Measurements from ENCODE around the gene ZNF605. TPM values are rescaled to one million over a fixed set of nuclear protein-coding genes. Genes with fewer than 3 reads are reported as not detected.

The ZNF605 gene
- total and polyA plus RNA-seq, 9 of the 15 experiments (the other 6 are each of a cell fraction or from before 2014, with no cell fraction given), result 0.45 to 1.1 (median 0.68) TPM

DNA sequence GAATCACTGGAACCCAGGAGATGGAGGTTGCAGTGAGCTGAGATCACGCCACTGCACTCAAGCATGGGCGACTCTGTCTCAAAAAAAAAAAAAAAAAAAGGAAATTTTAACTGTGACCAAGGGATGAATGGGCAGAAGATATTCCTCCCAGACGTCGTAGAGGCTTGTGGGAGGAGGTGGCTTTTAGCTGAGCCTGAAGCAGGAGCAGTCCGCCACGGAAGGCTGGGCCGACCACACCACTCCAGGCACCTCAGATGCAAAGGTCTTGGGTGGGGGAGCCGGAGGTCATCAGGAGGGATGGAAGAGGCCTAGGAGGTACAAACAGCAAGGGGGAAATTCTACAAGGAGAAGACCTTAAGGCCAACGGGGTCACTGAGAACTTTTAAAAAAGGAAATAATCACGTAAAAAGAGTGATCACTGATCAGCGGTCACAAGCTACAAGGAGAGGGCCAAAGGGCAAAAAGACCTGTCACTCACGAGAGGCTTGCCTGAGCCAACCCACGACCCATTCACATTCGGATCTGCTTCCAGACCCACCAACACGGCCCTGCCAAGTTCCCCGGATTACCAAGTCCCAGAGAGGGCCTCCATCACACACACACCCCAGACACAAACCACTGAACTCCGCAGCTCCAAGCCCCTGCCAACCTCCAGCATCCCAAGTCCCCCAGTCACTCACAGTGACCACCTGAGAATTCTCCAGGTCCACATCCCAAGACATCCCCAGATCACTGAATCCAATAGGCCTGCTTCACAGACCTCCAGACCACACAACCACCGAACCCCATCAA is 3.5 kb downstream of the ZNF605 start:
- H3K9me3 ChIP-seq (replicated peaks; ENCODE audit: control insufficient read depth, insufficient read depth, low read depth, low read length), result peaks cover 24% of the 10 kb centered on the region
- H3K27me3 ChIP-seq (ENCODE audit: control insufficient read depth in 2 of 2, insufficient read depth in 2 of 2, low read length in 2 of 2), result no peaks in the 10 kb centered on the region; a peak in 1 of 5 replicates
- peaks cover 2 to 3% of the 10 kb centered on the region in 2 experiments; a peak in 1 of 5 replicates for H3K4me1 ChIP-seq (replicated peaks in 1 of 2; ENCODE audit: control insufficient read depth in 2 of 2, insufficient read depth in 2 of 2, low read length in 2 of 2)
- H3K4me3 ChIP-seq, result no peak overlapping the region
- CTCF ChIA-PET (ENCODE audit: low intra/inter-chr PET ratio), result no interaction called here
- 5% methylated on average over 16 of the region's 18 CpGs for whole genome bisulfite sequencing (ENCODE audit: insufficient coverage, low coverage, missing lambda C conversion rate)
- no peak overlapping the region for H3K4me2 ChIP-seq (ENCODE audit: insufficient read depth, low read length)
- FAIRE-seq (no peak), ATAC-seq (no peak), DNase-seq (ENCODE audit: extremely low read depth in 1 of 4, low spot score in 3 of 4) (no peak)
- intact Hi-C loops (cut with micrococcal nuclease), result no loop called here
- no peak overlapping the region for H3K9ac ChIP-seq (ENCODE audit: insufficient read depth in 1 of 2, low read depth in 2 of 2, low read length in 2 of 2)
- H3K79me2 ChIP-seq (ENCODE audit: control insufficient read depth, insufficient read depth, low read length), result no peaks in the 10 kb centered on the region
- no TSS peak for BruUV-seq (replicated peaks)
- no peak overlapping the region for H3K27ac ChIP-seq (ENCODE audit: extremely low read depth, low read depth, low read length)
- no peak for TF ChIP-seq RHOXF2B (CRISPR knock-in tag; conservative IDR thresholded peaks at IDR 0.05)
- no peak for TF ChIP-seq MTF1 (CRISPR knock-in tag; IDR thresholded peaks at IDR 0.05; ENCODE audit: borderline replicate concordance)
- TF ChIP-seq, protein P1, sequence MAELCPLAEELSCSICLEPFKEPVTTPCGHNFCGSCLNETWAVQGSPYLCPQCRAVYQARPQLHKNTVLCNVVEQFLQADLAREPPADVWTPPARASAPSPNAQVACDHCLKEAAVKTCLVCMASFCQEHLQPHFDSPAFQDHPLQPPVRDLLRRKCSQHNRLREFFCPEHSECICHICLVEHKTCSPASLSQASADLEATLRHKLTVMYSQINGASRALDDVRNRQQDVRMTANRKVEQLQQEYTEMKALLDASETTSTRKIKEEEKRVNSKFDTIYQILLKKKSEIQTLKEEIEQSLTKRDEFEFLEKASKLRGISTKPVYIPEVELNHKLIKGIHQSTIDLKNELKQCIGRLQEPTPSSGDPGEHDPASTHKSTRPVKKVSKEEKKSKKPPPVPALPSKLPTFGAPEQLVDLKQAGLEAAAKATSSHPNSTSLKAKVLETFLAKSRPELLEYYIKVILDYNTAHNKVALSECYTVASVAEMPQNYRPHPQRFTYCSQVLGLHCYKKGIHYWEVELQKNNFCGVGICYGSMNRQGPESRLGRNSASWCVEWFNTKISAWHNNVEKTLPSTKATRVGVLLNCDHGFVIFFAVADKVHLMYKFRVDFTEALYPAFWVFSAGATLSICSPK (IDR thresholded peaks at IDR 0.05; ENCODE audit: borderline replicate concordance), result no peak
- TF ChIP-seq, protein P2, sequence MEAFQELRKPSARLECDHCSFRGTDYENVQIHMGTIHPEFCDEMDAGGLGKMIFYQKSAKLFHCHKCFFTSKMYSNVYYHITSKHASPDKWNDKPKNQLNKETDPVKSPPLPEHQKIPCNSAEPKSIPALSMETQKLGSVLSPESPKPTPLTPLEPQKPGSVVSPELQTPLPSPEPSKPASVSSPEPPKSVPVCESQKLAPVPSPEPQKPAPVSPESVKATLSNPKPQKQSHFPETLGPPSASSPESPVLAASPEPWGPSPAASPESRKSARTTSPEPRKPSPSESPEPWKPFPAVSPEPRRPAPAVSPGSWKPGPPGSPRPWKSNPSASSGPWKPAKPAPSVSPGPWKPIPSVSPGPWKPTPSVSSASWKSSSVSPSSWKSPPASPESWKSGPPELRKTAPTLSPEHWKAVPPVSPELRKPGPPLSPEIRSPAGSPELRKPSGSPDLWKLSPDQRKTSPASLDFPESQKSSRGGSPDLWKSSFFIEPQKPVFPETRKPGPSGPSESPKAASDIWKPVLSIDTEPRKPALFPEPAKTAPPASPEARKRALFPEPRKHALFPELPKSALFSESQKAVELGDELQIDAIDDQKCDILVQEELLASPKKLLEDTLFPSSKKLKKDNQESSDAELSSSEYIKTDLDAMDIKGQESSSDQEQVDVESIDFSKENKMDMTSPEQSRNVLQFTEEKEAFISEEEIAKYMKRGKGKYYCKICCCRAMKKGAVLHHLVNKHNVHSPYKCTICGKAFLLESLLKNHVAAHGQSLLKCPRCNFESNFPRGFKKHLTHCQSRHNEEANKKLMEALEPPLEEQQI (IDR thresholded peaks at IDR 0.05), result no peak
- no peak for TF ChIP-seq ZNF3 (CRISPR knock-in tag; IDR thresholded peaks at IDR 0.05)
- TF ChIP-seq, protein P3, sequence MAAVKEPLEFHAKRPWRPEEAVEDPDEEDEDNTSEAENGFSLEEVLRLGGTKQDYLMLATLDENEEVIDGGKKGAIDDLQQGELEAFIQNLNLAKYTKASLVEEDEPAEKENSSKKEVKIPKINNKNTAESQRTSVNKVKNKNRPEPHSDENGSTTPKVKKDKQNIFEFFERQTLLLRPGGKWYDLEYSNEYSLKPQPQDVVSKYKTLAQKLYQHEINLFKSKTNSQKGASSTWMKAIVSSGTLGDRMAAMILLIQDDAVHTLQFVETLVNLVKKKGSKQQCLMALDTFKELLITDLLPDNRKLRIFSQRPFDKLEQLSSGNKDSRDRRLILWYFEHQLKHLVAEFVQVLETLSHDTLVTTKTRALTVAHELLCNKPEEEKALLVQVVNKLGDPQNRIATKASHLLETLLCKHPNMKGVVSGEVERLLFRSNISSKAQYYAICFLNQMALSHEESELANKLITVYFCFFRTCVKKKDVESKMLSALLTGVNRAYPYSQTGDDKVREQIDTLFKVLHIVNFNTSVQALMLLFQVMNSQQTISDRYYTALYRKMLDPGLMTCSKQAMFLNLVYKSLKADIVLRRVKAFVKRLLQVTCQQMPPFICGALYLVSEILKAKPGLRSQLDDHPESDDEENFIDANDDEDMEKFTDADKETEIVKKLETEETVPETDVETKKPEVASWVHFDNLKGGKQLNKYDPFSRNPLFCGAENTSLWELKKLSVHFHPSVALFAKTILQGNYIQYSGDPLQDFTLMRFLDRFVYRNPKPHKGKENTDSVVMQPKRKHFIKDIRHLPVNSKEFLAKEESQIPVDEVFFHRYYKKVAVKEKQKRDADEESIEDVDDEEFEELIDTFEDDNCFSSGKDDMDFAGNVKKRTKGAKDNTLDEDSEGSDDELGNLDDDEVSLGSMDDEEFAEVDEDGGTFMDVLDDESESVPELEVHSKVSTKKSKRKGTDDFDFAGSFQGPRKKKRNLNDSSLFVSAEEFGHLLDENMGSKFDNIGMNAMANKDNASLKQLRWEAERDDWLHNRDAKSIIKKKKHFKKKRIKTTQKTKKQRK (IDR thresholded peaks at IDR 0.05; ENCODE audit: borderline replicate concordance, low read depth, low read length), result no peak
- no peak for TF ChIP-seq ZNF583 (CRISPR knock-in tag; IDR thresholded peaks at IDR 0.05)
- no peak for TF ChIP-seq BHLHE40 (IDR thresholded peaks at IDR 0.05; ENCODE audit: low read length)
- in situ Hi-C loops (cut with MboI), result no loop called here
- POLR2A ChIA-PET, result no interaction called here
- no peaks in the 10 kb centered on the region; the same call in 2 of the 3 replicates for H3K36me3 ChIP-seq (ENCODE audit: control insufficient read depth, insufficient read depth, low read length)
- H3K9me1 ChIP-seq (ENCODE audit: control insufficient read depth, insufficient read depth, low read length), result no peaks in the 10 kb centered on the region
- no peak overlapping the region for H2AFZ ChIP-seq (ENCODE audit: low read depth, low read length)
- no peaks in the 10 kb centered on the region for H4K20me1 ChIP-seq (replicated peaks; ENCODE audit: control insufficient read depth, insufficient read depth, low read length)
